Left lung (tissue), 10 donors: ENCODE data around the gene TMTC4. TPM values are rescaled to one million over a fixed set of nuclear protein-coding genes. Genes with fewer than 3 reads are reported as not detected.

Experiments
- ATAC-seq: fragments of 200-7000 bp; cut with Tn5 transposase; one replicate; pipeline ENCODE4 v1.9.1; 2020; ENCODE audit warnings: moderate library complexity
- DNase-seq, 4 donors: peaks; one replicate each; pipeline ENCODE4 v3.0.0-alpha.2; 2013 to 2020
- H3K27ac ChIP-seq, 2 donors: fragments of 200-600 bp; sonication (generic) in 1 of 2; one replicate each; pipeline versions ENCODE4 v1.5.0 to v1.8.0; 2020 to 2021
- H3K27me3 ChIP-seq, 2 donors: fragments of 200-600 bp; sonication (generic) in 1 of 2; one replicate each; pipeline versions ENCODE4 v1.5.0 to v1.8.0; 2020 to 2021
- H3K36me3 ChIP-seq, 2 donors: fragments of 200-600 bp; sonication (generic) in 1 of 2; one replicate each; pipeline versions ENCODE4 v1.5.0 to v1.8.0; 2020 to 2021
- H3K4me1 ChIP-seq, 2 donors: fragments of 200-600 bp; one replicate each; pipeline ENCODE4 v1.8.0; 2021
- H3K4me3 ChIP-seq, 2 donors: fragments of 200-600 bp; sonication (generic) in 1 of 2; one replicate each; pipeline versions ENCODE4 v1.5.0 to v1.8.0; 2020 to 2021; ENCODE audit warnings: mild to moderate bottlenecking in 1 of 2
- H3K9me3 ChIP-seq, 2 donors: fragments of 200-600 bp; sonication (generic) in 1 of 2; one replicate each; pipeline versions ENCODE4 v1.5.0 to v1.8.0; 2020 to 2021
- CTCF ChIP-seq, 2 donors: fragments of 200-600 bp; sonication (generic) in 1 of 2; IDR thresholded peaks; one replicate each; pipeline versions ENCODE4 v1.5.0 to v1.8.0; 2021; ENCODE audit warnings: antibody characterized with exemption in 2 of 2
- intact Hi-C, 2 donors: fragments of 100-400 bp; cut with DNase I; formaldehyde crosslinking; loops; one replicate each; pipeline versions ENCODE4 v1.11.2 to v1.14.2; 2022
- polyA plus RNA-seq, 6 donors: library from polyadenylated mRNA; unstranded; fragments of 120-200 nt; gene quantifications; one replicate each; pipeline ENCODE4 v1.2.1, GENCODE V29; 2013; ENCODE audit not compliant: insufficient read length in 6 of 6
- total RNA-seq, 2 donors: library from RNA; stranded (reverse); fragmentation: NEBNext Ultra II Directional; extraction: Animal tissue kit (Norgen Biotek cat#: 25700); gene quantifications; one replicate each; pipeline ENCODE4 v1.2.1, GENCODE V29; 2021
- donor health status: DM: no; HTN: yes; CAD: no.
- donor health status: DM: no; HTN: no; CAD: no.

The TMTC4 gene
- total and polyA plus RNA-seq, 8 donors: 13.7 to 30.2 (median 25.1) TPM

GRCh38 chr13:100662468-100663211 lies 12.0 kb downstream of the TMTC4 start:
- Histone ChIP-seq H3K4me1 (no peaks in the 10 kb centered on the region), H3K9me3 (no peaks in the 10 kb centered on the region), H3K4me3 (no peak overlapping the region), H3K27ac (no peak overlapping the region), H3K27me3 (no peaks in the 10 kb centered on the region), H3K36me3 (peaks cover 0 to 83% of the 10 kb centered on the region in 2 donors)
- ATAC-seq: no peak
- intact Hi-C loops: no loop called here
- DNase-seq: no peak
- no peak for TF ChIP-seq CTCF (IDR thresholded peaks at IDR 0.05)

GRCh38 chr13:100660761-100661160 lies 13.8 kb downstream of the TMTC4 start:
- TF ChIP-seq CTCF (IDR thresholded peaks at IDR 0.05): no peak
- no peaks in the 10 kb centered on the region for H3K27me3 ChIP-seq
- ATAC-seq (no peak), DNase-seq (no peak)
- H3K4me3 ChIP-seq: no peak overlapping the region
- no peaks in the 10 kb centered on the region for H3K4me1 ChIP-seq
- H3K36me3 ChIP-seq: peaks cover 0 to 77% of the 10 kb centered on the region in 2 donors
- intact Hi-C loops: no loop called here
- no peak overlapping the region for H3K27ac ChIP-seq
- H3K9me3 ChIP-seq: no peaks in the 10 kb centered on the region

- H3K4me1 ChIP-seq: no peaks in the 10 kb centered on the region
- ATAC-seq (no peak), DNase-seq (no peak)
- H3K9me3 ChIP-seq: no peaks in the 10 kb centered on the region
- peaks cover 0 to 74% of the 10 kb centered on the region in 2 donors for H3K36me3 ChIP-seq
- no peak overlapping the region for H3K4me3 ChIP-seq
- no peaks in the 10 kb centered on the region for H3K27me3 ChIP-seq
- no peak overlapping the region for H3K27ac ChIP-seq
- TF ChIP-seq CTCF (IDR thresholded peaks at IDR 0.05): no peak
- intact Hi-C loops: no loop called here
These were observed 15.0 kb downstream of the TMTC4 start for GRCh38 chr13:100659578-100659977.

- H3K27me3 ChIP-seq: no peaks in the 10 kb centered on the region
- H3K9me3 ChIP-seq: no peaks in the 10 kb centered on the region
- no peaks in the 10 kb centered on the region for H3K4me1 ChIP-seq
- intact Hi-C loops: no loop called here
- peaks cover 0 to 70% of the 10 kb centered on the region in 2 donors for H3K36me3 ChIP-seq
- TF ChIP-seq CTCF (IDR thresholded peaks at IDR 0.05): no peak
- no peak overlapping the region for H3K4me3 ChIP-seq
- DNase-seq (no peak), ATAC-seq (no peak)
- no peak overlapping the region for H3K27ac ChIP-seq
These were observed 16.2 kb downstream of the TMTC4 start for GRCh38 chr13:100658363-100658762.

GRCh38 chr13:100657881-100658315 lies 16.7 kb downstream of the TMTC4 start:
- intact Hi-C loops: no loop called here
- H3K4me3 ChIP-seq: no peak overlapping the region
- no peak overlapping the region for H3K27ac ChIP-seq
- H3K36me3 ChIP-seq: peaks cover 0 to 68% of the 10 kb centered on the region in 2 donors
- TF ChIP-seq CTCF (IDR thresholded peaks at IDR 0.05): no peak
- no peaks in the 10 kb centered on the region for H3K9me3 ChIP-seq
- H3K27me3 ChIP-seq: no peaks in the 10 kb centered on the region
- DNase-seq (no peak), ATAC-seq (no peak)
- no peaks in the 10 kb centered on the region for H3K4me1 ChIP-seq
